Cardiac fibroblast (primary cell): ENCODE data around the gene CRACDL.

Source experiments
- DNase-seq, 2 donors: peaks; one replicate each; pipeline versions ENCODE4 v3.0.0 to v3.0.0-alpha.2; 2010; ENCODE audit warnings: low read depth in 2 of 2
- H3K4me3 ChIP-seq, 2 donors: replicated peaks in 1 of 2; 1 replicate in 1 of 2; 2 replicates in 1 of 2; pipeline ENCODE4 v1.5.1; 2011; ENCODE audit warnings: low read depth in 2 of 2, low read length in 2 of 2, mild to moderate bottlenecking in 2 of 2, moderate library complexity in 1 of 2
- CTCF ChIP-seq: IDR thresholded peaks from one replicate; pipeline ENCODE4 v1.5.1; 2011; ENCODE audit warnings: low read depth, mild to moderate bottlenecking, low read length, inconsistent platforms

CRACDL gene

GRCh38 chr2:98807929-98808328 is 128.1 kb downstream of the CRACDL start:
- no peak for TF ChIP-seq CTCF
- no peak for DNase-seq
- no peak overlapping the region for H3K4me3 ChIP-seq

- no peak for TF ChIP-seq CTCF
- no peak overlapping the region for H3K4me3 ChIP-seq
- no peak for DNase-seq
Observed at GRCh38 chr2:98807221-98807620, 128.8 kb downstream of the CRACDL start.

GRCh38 chr2:98806236-98806697 is 129.8 kb downstream of the CRACDL start:
- no peak for TF ChIP-seq CTCF
- H3K4me3 ChIP-seq: no peak overlapping the region
- peak; percentile 10 to 70 for DNase-seq

GRCh38 chr2:98805412-98806171 is 130.4 kb downstream of the CRACDL start:
- no peak overlapping the region for H3K4me3 ChIP-seq
- no peak for TF ChIP-seq CTCF
- DNase-seq: peak; percentile 74 to 80

- no peak for DNase-seq
- no peak for TF ChIP-seq CTCF
- H3K4me3 ChIP-seq: no peak overlapping the region
Observed at GRCh38 chr2:98804736-98805135, 131.3 kb downstream of the CRACDL start.

- TF ChIP-seq CTCF: no peak
Observed at GRCh38 chr2:98804265-98804650, 131.8 kb downstream of the CRACDL start.

More at GRCh38 chr2:98804265-98804650, 131.8 kb downstream of the CRACDL start:
- no peak for DNase-seq
- H3K4me3 ChIP-seq: no peak overlapping the region
